HEK293 (cell line): ENCODE results near the gene EGR2.

ENCODE experiments used
- ATF2 ChIP-seq: fragments of 450-650 bp; formaldehyde crosslinking; IDR thresholded peaks from 2 replicates; pipeline ENCODE4 v1.5.1; 2016; ENCODE audit warnings: missing biosample characterization, missing genetic modification characterization, low read depth
- BCL11A ChIP-seq: fragments of 450-650 bp; formaldehyde crosslinking; IDR thresholded peaks from 2 replicates; pipeline ENCODE4 v1.5.1; 2016; ENCODE audit warnings: low read depth, missing biosample characterization, missing genetic modification characterization
- GLI4 ChIP-seq: fragments of 450-650 bp; formaldehyde crosslinking; IDR thresholded peaks from 2 replicates; pipeline ENCODE4 v1.5.1; 2016; ENCODE audit warnings: missing biosample characterization, missing genetic modification characterization
- HIC1 ChIP-seq: fragments of 450-650 bp; formaldehyde crosslinking; IDR thresholded peaks from 2 replicates; pipeline ENCODE4 v1.5.1; 2016; ENCODE audit warnings: missing biosample characterization, missing genetic modification characterization
- MEIS1 ChIP-seq: sonication (generic); formaldehyde crosslinking; IDR thresholded peaks from 2 replicates; pipeline ENCODE4 v1.8.1; 2022; ENCODE audit warnings: missing genetic modification reagents, mild to moderate bottlenecking, borderline replicate concordance
- PRDM6 ChIP-seq: fragments of 450-650 bp; formaldehyde crosslinking; IDR thresholded peaks from 2 replicates; pipeline ENCODE4 v1.5.1; 2017; ENCODE audit warnings: missing biosample characterization, missing genetic modification characterization
- SETDB1 ChIP-seq: IDR thresholded peaks from one replicate; pipeline ENCODE4 v1.6.1; 2017; ENCODE audit warnings: mild to moderate bottlenecking, low read length, moderate library complexity, mixed read lengths; ENCODE audit not compliant: insufficient read length
- TSHZ1 ChIP-seq: fragments of 450-650 bp; formaldehyde crosslinking; IDR thresholded peaks from 2 replicates; pipeline ENCODE4 v1.5.1; 2016; ENCODE audit warnings: missing biosample characterization, missing genetic modification characterization, borderline replicate concordance
- ZBTB17 ChIP-seq: fragments of 450-650 bp; formaldehyde crosslinking; IDR thresholded peaks from 2 replicates; pipeline ENCODE4 v1.5.1; 2016; ENCODE audit warnings: missing biosample characterization, missing genetic modification characterization
- ZBTB21 ChIP-seq: fragments of 450-650 bp; formaldehyde crosslinking; IDR thresholded peaks from 2 replicates; pipeline ENCODE4 v1.5.1; 2017; ENCODE audit warnings: missing biosample characterization, missing genetic modification characterization
- ZFP41 ChIP-seq: fragments of 450-650 bp; formaldehyde crosslinking; IDR thresholded peaks from 2 replicates; pipeline ENCODE4 v1.5.1; 2016; ENCODE audit warnings: missing biosample characterization, missing genetic modification characterization, borderline replicate concordance
- ZNF112 ChIP-seq: fragments of 450-650 bp; formaldehyde crosslinking; IDR thresholded peaks from 2 replicates; pipeline ENCODE4 v1.5.0; 2017; ENCODE audit warnings: missing biosample characterization, missing genetic modification characterization
- ZNF132 ChIP-seq: fragments of 450-650 bp; formaldehyde crosslinking; IDR thresholded peaks from 2 replicates; pipeline ENCODE4 v1.5.1; 2017; ENCODE audit warnings: missing biosample characterization, missing genetic modification characterization, borderline replicate concordance
- ZNF140 ChIP-seq: fragments of 450-650 bp; formaldehyde crosslinking; IDR thresholded peaks from 2 replicates; pipeline ENCODE4 v1.5.1; 2016; ENCODE audit warnings: missing biosample characterization, missing genetic modification characterization
- ZNF146 ChIP-seq: fragments of 450-650 bp; formaldehyde crosslinking; IDR thresholded peaks from 2 replicates; pipeline ENCODE4 v1.5.1; 2016; ENCODE audit warnings: missing biosample characterization, missing genetic modification characterization
- ZNF157 ChIP-seq: fragments of 450-650 bp; formaldehyde crosslinking; IDR thresholded peaks from 2 replicates; pipeline ENCODE4 v1.5.1; 2016; ENCODE audit warnings: missing biosample characterization, missing genetic modification characterization
- ZNF184 ChIP-seq: fragments of 450-650 bp; IDR thresholded peaks from 2 replicates; pipeline ENCODE4 v1.5.1; 2018; ENCODE audit warnings: missing biosample characterization, mild to moderate bottlenecking, missing genetic modification characterization
- ZNF223 ChIP-seq: fragments of 450-650 bp; formaldehyde crosslinking; IDR thresholded peaks from 2 replicates; pipeline ENCODE4 v1.5.1; 2016; ENCODE audit warnings: missing biosample characterization, missing genetic modification characterization
- ZNF280D ChIP-seq: fragments of 450-650 bp; formaldehyde crosslinking; IDR thresholded peaks from 2 replicates; pipeline ENCODE4 v1.5.1; 2016; ENCODE audit warnings: missing biosample characterization, missing genetic modification characterization
- ZNF521 ChIP-seq: fragments of 450-650 bp; formaldehyde crosslinking; IDR thresholded peaks from 2 replicates; pipeline ENCODE4 v1.5.1; 2017; ENCODE audit warnings: missing biosample characterization, mild to moderate bottlenecking, missing genetic modification characterization
- ZNF580 ChIP-seq: fragments of 450-650 bp; formaldehyde crosslinking; IDR thresholded peaks from 2 replicates; pipeline ENCODE4 v1.5.1; 2016; ENCODE audit warnings: missing biosample characterization, missing genetic modification characterization
- ZNF837 ChIP-seq: fragments of 450-650 bp; formaldehyde crosslinking; IDR thresholded peaks from 2 replicates; pipeline ENCODE4 v1.5.1; 2016; ENCODE audit warnings: missing biosample characterization, missing genetic modification characterization
- ZSCAN16 ChIP-seq: fragments of 450-650 bp; formaldehyde crosslinking; IDR thresholded peaks from 2 replicates; pipeline ENCODE4 v1.5.1; 2016; ENCODE audit warnings: missing biosample characterization, missing genetic modification characterization
- TF ChIP-seq, protein P1 (sequence below): sonication (generic); formaldehyde crosslinking; IDR thresholded peaks from 2 replicates; pipeline ENCODE4 v1.8.1; 2022; ENCODE audit warnings: mild to moderate bottlenecking, moderate library complexity, missing genetic modification reagents
- TF ChIP-seq, protein P2 (sequence below): IDR thresholded peaks from 2 replicates; pipeline ENCODE4 v1.6.1; 2011; ENCODE audit warnings: mild to moderate bottlenecking, low read depth, low read length, borderline replicate concordance

Gene EGR2

GRCh38 chr10:62817121-62817765 is 1.1 kb upstream of the EGR2 start (continued):
- TF ChIP-seq SETDB1 (no peak), ZNF580 (tag by site-specific recombination) (no peak), ZSCAN16 (tag by site-specific recombination) (no peak), MEIS1 (CRISPR knock-in tag) (no peak), ZNF280D (tag by site-specific recombination) (no peak), ZNF140 (tag by site-specific recombination) (no peak), ZBTB17 (tag by site-specific recombination) (no peak), ZNF132 (tag by site-specific recombination) (no peak), ZNF184 (tag by site-specific recombination) (no peak), ZNF521 (no peak), PRDM6 (no peak), GLI4 (tag by site-specific recombination) (no peak), HIC1 (tag by site-specific recombination) (peak; percentile 82), ZFP41 (tag by site-specific recombination) (no peak), ZNF157 (no peak), ATF2 (tag by site-specific recombination) (no peak), ZBTB21 (tag by site-specific recombination) (no peak), ZNF223 (tag by site-specific recombination) (no peak), ZNF837 (tag by site-specific recombination) (peak; percentile 80; the same call in 1 of the 2 replicates), BCL11A (tag by site-specific recombination) (peak; percentile 65; the same call in 1 of the 2 replicates), TSHZ1 (no peak), ZNF146 (tag by site-specific recombination) (no peak), ZNF112 (tag by site-specific recombination) (no peak)
- TF ChIP-seq, protein P1, sequence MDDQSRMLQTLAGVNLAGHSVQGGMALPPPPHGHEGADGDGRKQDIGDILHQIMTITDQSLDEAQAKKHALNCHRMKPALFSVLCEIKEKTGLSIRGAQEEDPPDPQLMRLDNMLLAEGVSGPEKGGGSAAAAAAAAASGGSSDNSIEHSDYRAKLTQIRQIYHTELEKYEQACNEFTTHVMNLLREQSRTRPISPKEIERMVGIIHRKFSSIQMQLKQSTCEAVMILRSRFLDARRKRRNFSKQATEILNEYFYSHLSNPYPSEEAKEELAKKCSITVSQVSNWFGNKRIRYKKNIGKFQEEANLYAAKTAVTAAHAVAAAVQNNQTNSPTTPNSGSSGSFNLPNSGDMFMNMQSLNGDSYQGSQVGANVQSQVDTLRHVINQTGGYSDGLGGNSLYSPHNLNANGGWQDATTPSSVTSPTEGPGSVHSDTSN (CRISPR knock-in tag) = no peak
- TF ChIP-seq, protein P2, sequence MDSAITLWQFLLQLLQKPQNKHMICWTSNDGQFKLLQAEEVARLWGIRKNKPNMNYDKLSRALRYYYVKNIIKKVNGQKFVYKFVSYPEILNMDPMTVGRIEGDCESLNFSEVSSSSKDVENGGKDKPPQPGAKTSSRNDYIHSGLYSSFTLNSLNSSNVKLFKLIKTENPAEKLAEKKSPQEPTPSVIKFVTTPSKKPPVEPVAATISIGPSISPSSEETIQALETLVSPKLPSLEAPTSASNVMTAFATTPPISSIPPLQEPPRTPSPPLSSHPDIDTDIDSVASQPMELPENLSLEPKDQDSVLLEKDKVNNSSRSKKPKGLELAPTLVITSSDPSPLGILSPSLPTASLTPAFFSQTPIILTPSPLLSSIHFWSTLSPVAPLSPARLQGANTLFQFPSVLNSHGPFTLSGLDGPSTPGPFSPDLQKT = no peak
